ENCODE data around the gene PDE7B.

DNA sequence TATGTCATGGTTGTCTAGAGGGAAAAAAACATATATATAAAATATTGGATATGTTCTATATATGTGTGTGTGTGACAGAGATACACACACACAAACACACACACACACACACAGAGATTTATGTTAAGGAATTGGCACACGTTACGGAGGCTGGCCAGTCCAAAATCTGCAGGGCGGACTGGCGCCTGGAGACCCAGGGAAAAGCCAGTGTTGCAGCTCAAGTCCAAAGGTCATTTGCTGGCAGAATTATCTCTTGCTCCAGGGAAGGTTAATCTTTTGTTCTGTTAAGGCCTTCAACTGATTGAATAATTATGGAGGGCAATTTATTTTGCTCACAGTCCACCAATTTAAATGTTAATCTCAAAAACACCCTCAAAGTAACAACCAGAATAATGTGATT, 37.5 kb upstream of the PDE7B start:
- no peak for TF ChIP-seq EZH2phosphoT487 (IDR thresholded peaks at IDR 0.05; ENCODE audit: insufficient read depth, low read depth)
- TF ChIP-seq EZH2 (IDR thresholded peaks at IDR 0.05; ENCODE audit: insufficient read depth, poor library complexity, severe bottlenecking): no peak
